ENCODE data around the gene PHF14.
"Not testable (repeated sequence)": the region's sequence is repeated elsewhere in the genome, so short reads cannot be mapped to it uniquely, and the experiment has no call there.

The PHF14 gene

DNA sequence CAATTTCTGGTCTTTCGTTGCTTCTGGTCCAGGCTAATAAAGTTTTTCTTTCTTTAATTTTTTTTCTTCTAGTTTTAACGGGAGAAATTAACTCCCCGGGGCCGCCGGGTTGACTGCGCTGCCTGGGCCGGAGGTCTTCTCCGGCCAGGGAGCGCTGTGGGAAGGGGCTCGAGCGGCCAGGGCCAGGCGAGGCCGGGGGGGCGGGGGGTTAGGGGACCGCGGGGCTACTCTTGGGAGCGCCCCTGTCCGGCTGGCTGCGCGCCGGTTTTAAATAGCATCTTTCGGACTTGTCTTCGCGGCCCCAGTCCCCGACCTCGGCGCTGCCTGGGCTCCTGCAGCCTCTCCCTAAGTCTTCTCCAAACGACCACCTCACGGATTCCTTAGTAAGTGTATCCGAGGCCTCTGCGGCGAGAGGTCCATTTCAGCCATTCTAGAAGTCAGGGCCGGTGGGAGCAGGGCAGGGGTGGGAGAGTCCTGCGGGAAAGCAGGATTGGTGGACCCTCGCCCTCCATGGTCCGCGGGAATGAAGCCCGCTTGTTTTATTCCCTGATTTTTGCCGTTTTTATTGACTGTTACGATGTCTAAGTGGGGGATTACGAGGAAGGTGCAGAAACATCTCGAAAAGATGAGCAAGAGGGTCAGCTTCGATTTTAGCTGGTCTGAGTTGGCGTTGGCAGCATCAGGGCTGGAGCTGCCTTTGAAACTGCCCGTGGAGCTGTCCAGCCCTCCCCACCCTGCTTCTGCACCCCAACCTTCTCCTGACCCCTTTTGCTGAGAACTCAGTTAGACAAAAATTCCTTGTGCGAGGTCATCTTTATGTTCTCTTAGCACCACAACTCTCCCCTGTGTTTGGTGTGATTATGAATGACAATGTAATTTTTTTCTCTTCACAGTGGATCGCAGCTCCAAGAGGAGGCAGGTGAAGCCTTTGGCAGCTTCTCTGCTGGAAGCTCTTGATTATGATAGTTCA, 555 bp downstream of the PHF14 start:
- peak in 1 of 2 donors; percentile 11 for DNase-seq (ENCODE audit: low read depth in 2 of 2)

DNA sequence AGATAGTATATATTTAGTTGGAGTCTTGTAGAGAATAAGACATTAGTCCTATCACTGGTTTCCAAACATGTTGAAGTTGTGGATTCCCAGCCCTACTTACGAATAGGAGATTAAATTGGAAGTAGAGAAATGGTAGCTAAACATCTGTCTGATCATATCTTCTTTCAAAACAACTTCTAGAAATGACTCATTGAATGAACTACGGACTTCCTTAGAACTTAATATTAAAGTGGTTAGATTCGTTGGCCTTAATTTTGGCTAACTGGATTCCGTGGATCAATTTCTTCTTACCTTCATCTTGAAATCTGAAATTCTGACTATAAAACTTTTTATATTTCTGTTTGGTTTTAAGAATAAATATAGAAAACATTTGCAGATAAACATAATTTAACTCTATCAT, 3.4 kb downstream of the PHF14 start:
- DNase-seq (ENCODE audit: low read depth in 2 of 2): no peak

DNA sequence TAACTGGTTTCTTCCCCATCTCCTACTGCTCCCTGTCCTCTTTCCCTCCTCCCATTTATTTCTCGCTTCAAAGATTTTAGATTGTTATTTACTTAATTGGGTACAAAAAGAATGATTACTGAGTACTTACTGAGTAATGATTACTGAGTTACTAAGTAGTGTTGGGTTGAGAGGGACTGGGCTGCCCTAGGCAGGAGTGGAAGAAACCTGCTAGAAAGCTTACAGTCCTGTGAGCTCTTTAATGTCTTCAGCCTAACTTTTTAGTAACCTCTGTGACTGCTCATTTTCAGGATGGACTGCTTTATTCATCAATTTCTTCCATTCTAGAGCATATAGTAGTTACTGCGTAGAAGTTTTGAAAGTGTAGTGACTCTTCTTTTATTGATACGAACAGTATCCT, 7.6 kb downstream of the PHF14 start:
- DNase-seq (ENCODE audit: low read depth in 2 of 2): no peak

DNA sequence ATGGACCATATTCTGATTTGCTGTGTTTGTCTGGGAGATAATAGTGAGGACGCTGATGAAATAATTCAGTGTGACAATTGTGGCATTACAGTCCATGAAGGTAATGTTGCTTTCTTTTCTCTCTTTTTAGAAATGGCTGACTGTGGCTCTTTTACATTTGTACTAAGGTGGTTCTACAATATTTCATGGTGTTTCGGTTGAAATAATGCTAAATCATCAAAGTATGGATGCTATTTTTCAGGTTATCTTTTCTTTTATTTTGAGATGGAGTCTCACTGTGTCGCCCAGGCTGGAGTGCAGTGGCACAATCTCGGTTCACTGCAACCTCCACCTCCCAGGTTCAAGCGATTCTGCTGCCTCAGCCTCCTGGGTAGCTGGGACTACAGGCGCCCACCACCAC, 17.1 kb downstream of the PHF14 start:
- not testable (repeated sequence) for DNase-seq (ENCODE audit: low read depth in 2 of 2)

DNA sequence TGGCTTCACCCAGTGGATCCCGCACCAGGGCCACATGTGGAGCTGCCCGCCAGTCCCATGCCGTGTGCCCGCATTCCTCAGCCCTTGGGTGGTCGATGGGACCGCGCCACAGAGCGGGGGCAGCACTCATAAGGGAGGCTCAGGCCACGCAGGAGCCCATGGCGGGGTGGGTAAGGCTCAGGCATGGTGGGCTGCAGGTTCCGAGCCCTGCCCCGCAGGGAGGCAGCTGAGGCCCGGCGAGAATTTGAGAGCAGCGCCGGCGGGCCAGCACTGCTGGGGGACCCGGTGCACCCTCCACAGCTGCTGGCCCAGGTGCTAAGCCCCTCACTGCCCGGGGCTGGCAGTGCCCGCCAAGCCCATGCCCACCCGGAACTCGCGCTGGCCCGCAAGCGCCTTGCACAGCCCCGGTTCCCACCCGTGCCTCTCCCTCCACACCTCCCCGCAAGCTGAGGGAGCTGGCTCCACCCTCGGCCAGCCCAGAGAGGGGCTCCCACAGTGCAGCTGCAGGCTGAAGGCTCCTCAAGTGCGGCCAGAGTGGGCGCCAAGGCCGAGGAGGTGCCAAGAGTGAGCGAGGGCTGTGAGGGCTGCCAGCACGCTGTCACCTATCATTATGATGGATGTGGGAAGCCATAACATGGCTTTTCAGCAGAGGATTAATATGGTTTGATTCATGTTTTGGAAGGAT, 22.0 kb downstream of the PHF14 start:
- DNase-seq (ENCODE audit: low read depth in 2 of 2): not testable (repeated sequence)

DNA sequence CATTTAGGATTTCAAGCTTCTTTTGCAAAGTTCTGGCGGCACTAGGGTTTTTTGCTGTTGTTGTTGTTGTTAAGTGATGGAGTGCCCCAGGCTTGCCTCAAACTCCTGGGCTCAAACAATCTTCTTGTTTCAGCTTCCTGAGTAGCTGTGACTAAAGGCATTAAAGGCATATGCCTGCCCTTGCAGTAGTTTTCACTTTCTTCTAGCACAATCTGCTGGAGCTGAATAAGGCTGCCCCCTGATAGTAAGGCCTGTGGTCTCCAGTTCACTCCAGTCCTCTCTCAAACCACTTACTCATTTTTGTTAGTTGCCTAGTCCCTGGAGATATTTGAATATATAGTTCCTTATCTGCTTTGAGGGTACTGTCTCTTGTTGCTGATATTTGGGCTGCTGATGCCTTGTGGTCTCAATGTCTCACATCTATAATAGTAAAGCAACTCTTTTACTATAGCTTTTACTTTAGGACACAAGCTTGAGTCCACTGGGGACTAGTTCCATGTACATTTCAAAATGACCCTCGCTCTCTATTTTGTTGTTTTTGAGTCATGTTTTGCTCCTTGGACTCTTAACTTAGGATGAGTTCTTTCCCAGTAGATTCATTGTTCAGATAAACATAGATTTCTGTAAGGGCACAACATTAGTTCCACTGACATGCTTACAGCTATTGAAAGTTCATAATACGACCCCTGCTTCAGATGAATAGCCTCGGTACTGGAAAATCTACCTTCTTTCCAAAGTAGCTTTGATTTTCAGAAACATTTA, 25.5 kb downstream of the PHF14 start:
- no peak for DNase-seq (ENCODE audit: low read depth in 2 of 2)

DNA sequence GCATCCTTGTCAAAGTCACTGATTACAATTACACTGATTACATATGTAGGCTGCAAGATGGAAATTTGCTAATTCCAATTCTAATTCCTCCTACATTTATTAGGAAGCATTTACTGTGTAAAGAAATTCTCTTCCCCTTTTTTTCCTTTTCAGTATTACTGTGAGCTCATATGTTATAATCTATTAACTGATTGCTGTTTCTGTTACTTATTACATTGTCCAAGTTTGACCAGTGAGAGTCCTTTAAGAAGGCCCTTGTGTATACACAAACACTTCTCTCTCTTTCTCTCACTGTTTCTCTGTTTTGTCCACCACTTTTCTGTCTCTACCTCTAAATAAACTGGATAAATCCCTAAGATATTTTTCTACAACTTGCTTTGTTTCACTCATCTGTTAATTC, 31.5 kb downstream of the PHF14 start:
- no peak for DNase-seq (ENCODE audit: low read depth in 2 of 2)

DNA sequence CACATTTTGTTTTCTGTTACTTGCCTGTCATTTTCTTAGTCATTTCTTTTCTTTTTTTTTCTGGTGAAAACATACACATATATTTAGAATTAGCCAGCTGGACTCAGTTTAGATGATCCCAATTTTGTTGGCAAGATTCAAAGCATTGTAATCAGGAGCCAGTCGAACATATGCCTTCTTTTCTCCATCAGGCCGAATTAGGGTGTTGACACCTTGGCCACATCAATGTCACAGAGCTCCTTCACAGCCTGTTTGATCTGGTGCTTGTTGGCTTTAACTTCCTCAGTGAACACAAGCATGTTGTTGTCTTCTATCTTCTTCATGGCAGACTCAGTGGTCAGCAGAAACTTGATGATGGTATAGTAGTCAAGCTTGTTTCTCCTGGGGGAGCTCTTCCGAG, 32.6 kb downstream of the PHF14 start:
- no peak for DNase-seq (ENCODE audit: low read depth in 2 of 2)

DNA sequence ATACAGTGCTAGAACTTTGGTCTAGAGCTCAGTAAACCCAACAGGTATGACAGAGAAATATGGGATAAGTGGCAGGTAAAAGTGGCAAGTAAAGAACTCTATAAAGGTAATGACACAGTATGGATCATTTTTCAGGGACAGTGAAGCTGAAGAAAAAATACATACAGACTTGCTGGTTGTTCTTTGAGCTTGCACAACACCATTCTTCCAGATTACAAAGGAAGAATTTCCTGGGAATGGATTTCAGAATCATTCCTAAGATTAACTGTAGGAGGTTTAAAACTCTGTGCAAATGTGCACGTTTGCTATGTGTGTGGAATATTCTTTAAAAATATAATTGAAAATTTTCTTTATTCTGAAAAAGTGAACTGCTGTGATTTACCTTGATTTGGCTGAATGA, 36.0 kb downstream of the PHF14 start:
- no peak for DNase-seq (ENCODE audit: low read depth in 2 of 2)

DNA sequence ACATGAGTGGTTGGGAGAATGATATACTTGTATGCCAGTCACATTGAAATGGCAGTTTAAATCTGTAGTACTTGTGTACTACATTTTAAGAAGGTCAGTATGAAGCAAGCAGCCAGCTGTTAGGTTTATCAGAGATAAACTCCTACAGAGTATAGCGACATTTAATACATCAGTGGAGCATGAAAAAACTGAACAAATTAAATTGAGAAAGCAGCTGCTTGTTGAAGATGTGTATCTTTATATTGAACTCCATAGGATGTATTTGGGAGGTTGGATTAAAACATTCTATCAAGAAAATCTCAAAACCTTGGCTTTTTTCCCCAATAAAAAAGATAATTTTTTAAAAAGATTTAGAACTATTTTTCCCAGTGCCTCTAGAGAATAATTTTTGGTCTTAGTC, 47.8 kb downstream of the PHF14 start:
- DNase-seq (ENCODE audit: low read depth in 2 of 2): no peak

DNA sequence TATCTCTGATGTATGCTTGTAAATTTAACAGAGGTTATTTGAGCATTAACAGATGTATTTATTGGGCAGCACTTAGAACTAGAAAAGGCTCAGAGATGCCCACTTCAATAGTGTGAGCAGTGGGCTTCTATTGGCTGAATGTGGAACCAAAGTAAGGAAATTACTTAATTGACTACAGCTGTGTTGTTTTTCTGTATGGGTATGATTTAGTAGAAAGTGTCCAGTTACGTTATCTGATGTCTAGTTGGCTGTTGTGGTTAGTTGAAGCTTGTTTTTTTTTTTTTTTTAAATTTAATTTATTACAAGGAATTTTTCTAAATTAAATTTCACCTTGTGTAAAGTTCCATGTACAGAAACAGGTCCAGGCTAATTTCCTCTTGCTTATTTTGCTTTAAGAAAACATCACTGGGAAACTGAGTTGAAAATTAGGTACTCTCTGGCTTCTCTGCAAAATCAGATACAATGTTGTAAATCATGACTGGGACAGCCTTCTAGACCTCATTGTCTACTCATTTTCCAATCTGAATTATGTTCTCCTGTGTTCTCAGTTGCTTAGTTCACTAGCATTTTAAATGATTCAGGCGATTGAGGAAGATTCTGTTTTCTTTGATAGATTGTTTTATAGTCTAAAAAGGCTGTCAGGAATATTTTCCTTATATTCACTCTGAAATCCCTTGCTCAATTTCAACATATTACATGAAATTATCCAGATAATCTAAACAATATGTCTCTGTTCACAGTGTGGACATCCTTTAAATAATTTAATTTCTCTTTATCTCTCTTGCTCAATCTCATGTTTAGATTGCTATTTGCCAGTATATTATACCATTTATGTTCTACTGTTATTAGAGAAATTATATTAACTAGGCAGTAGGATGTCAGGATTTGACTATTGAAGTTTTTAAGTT, 53.0 kb downstream of the PHF14 start:
- DNase-seq (ENCODE audit: low read depth in 2 of 2): no peak

DNA sequence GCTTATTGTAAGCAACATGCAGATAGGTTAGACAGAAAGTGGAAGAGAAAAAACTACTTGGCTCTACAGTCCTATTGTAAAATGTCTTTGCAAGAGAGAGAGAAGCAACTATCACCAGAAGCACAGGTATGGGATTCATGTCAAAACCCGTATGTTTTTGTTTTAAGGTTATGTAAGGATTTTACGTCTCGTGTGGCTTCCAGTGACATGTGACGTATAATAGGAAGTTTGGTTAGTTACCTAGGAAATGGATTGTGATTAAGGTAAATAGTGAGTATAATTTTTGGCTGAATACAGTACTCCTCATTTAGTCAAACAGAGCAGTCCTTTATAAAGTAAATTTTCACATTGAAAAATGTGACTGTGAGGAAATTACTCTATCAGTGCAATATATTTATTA, 62.0 kb downstream of the PHF14 start:
- no peak for DNase-seq (ENCODE audit: low read depth in 2 of 2)

DNA sequence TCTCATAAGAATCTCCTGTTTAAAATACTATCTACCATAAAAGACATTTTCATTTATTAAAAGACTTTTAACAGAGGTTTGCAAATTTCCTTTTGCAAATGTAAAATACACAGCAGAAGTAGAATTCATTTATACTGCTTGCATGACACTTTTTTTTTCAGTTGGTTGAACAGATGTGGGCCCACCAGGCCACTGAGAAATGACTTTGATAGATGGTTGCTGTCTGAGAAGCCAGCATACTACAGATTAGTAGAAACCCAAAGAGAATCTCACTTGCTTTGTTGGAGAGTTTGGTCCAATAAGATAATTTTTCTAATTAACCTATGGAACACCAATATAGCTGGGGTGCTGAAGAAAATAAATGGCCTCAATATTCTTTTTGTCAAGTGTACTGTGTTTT, 66.3 kb downstream of the PHF14 start:
- DNase-seq (ENCODE audit: low read depth in 2 of 2): no peak

DNA sequence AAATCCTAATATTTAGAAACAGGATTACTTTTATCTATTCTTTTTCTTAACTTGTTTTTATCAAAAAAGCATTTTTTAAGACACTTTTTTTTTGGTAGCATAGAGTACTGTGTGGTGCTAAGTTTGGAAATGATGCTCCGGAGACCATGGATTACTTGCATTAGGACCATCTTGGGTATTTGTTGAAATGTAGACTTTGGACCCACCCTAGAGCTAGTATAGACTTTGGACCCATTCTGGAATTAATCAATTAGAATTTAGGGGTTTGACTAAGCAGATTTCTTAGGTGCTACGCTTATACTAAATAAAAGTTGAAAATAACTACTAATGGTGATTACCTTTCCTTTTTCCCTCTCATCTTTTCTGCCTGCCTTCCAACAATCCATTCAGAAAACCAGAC, 80.4 kb downstream of the PHF14 start:
- DNase-seq (ENCODE audit: low read depth in 2 of 2): no peak

DNA sequence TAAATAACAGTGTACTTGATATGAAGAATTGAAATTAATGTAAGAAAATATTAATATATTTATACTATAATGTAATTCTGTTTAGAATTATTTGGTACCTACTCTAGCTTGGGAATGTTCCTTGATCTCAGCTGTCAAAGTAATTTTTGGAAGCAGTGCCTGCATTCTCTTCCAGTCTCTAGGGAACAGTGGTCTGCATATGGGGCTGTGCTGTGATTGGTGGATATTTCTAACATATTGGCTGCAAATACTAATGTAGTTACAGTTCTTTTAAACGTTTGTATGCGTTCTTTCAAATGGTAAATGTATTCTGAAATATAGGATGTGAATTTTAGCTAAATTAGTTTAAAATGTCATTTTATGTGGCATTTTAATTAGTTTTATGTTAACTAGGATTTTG, 87.2 kb downstream of the PHF14 start:
- DNase-seq (ENCODE audit: low read depth in 2 of 2): no peak

DNA sequence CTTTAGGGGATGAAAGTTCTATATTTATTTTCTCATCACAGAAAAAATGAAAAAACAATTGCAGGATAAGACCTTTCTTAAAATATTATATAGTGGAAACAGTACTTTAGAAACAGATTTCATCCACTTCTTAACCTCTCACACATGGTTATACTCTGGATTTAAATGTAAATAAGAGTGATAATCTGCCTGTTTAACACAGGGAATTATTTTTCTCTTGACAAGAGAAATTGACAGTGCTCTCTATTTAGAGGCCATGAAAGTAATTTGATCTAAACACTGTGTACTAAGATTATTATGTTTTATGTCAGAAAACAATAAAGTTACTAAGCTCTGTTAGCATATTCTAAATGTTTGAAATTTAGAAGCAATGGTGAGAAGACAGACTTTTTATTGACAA, 88.4 kb downstream of the PHF14 start:
- no peak for DNase-seq (ENCODE audit: low read depth in 2 of 2)

DNA sequence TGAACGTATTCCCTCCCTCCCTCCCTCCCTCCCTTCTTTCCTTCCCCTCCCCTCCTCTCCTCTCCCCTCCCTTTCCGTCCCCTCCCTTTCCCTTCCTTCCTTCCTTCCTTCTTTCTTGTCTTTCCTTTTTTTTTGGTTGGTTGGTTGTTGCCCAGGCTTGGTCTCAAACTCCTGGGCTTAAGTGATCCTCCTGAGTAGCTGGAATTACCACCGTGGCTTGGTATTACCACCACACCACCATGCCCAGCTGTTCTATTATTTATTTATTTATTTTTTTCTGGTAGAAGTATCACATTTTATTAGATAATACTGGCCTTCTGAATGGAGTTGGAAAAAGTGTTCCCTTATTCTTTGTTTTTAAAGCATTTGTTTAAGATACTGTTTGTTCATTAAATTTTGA, 95.9 kb downstream of the PHF14 start:
- no peak for DNase-seq (ENCODE audit: low read depth in 2 of 2)

DNA sequence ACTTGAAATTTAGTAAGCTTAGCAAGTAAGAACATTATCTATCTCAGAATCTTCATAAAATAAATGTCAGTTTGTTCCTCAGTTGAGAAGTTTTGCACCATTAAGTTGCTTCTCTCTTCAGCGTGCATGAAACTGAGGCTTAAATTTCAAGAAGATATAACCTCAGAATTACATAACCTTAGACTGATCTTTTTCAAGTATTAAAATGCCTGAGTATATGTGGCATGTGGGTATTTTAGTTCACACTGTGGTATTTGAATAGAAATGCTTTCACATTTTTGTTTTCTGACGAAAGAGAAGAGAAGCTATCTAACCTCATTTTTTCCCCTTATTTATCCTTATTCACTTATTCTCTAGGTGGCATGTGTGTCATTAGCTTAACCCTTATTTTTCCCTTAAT, 104.1 kb downstream of the PHF14 start:
- DNase-seq (ENCODE audit: low read depth in 2 of 2): no peak

DNA sequence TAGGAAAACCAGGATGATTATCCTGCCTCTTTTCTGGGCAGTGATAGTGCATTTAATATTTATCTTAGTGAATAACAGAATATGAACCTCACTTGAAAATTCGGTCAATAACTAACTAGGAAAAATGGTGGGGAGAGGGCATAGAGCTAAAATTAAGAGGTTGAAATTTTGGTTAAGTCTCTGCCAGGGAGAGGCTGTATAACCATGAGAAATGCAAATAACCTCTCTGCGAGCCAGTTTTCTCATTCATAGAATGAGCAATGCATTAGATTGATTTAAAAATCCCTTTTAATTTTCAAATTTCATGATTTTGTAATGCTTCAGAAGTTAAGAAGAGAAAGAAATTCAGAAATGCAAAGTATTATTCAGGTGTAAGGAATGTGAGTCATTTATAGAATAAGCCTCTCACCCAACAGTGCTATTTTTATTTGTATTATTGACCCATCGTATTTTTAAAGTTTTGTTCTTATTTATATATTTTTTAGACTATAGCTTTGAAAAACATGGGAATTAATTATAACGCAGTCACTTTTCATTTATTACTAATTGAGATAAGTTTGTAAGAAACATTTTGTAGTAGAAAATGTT, 104.7 kb downstream of the PHF14 start:
- DNase-seq (ENCODE audit: low read depth in 2 of 2): no peak

DNA sequence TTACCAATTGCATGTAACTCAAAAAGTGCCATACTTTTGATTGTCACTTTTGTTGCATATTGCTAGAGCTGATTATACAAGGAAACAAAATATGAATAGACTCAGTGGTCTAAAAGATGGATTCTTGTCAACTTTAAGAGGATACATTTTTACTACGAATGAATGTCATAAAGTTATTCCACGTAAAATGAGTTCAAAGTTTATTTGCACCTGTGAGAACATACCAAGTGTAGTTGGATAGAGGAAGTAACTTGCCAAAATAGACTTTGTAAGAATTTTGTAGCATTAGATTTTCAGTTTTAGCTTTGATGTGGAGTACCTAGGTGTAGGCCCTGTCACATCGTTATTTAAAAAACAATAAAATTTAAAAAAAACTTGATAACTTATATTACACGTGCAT, 106.2 kb downstream of the PHF14 start:
- no peak for DNase-seq (ENCODE audit: low read depth in 2 of 2)

DNA sequence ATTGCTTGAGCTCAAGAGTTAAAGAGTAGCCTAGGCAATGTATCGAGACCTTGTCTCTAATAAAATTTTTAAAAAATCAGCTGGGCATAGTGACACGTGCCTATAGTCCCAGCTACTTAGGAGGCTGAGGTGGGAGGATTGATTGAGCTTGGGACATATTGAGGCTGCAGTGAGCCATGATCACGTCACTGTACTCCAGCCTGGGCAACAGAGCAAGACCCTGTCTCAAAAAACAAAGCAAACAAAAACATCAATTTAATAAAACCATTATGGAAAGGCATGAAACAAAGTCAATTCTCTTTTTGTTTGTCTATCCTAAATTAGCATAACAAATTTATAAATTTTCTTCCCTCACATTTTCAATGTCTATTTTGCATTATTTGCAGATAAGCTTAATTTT, 108.4 kb downstream of the PHF14 start:
- DNase-seq (ENCODE audit: low read depth in 2 of 2): no peak
